ENCODE measurements around the gene RPUSD2.

DNA sequence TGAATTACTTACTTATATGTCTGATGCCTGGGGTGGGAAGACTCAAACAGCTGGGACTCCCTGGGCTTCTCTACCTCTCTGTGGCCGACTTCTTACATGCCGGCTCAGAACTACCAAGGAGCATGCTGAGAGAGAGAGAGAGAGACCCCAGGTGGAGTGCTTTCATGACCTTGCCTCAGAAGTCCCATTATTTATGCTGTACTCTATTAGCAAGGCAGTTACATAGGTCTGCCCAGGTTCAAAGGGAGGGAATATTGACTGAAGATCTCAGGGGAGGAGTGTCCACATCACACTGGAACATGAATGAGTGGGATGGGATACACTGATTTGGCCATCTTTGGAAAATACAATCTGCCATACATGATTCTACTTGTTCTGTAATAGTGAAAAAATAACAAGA lies 20.5 kb upstream of the RPUSD2 start:
- TF ChIP-seq, protein P1, sequence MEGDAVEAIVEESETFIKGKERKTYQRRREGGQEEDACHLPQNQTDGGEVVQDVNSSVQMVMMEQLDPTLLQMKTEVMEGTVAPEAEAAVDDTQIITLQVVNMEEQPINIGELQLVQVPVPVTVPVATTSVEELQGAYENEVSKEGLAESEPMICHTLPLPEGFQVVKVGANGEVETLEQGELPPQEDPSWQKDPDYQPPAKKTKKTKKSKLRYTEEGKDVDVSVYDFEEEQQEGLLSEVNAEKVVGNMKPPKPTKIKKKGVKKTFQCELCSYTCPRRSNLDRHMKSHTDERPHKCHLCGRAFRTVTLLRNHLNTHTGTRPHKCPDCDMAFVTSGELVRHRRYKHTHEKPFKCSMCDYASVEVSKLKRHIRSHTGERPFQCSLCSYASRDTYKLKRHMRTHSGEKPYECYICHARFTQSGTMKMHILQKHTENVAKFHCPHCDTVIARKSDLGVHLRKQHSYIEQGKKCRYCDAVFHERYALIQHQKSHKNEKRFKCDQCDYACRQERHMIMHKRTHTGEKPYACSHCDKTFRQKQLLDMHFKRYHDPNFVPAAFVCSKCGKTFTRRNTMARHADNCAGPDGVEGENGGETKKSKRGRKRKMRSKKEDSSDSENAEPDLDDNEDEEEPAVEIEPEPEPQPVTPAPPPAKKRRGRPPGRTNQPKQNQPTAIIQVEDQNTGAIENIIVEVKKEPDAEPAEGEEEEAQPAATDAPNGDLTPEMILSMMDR (optimal IDR thresholded peaks at IDR 0.05 in 1 of 3, IDR thresholded peaks at IDR 0.05 in 1 of 3, conservative IDR thresholded peaks at IDR 0.05 in 1 of 3; ENCODE audit: extremely low read depth in 1 of 3, insufficient read depth in 2 of 3, low read length in 3 of 3), result no peak
- no peak for TF ChIP-seq EZH2 (IDR thresholded peaks at IDR 0.05; ENCODE audit: low read length)

Measured in keratinocyte (primary cell).